Ovary (tissue), 9 donors: ENCODE measurements around the gene GLG1. TPM values are rescaled to one million over a fixed set of nuclear protein-coding genes. Genes with fewer than 3 reads are reported as not detected.
"Not testable (repeated sequence)": the region's sequence is repeated elsewhere in the genome, so short reads cannot be mapped to it uniquely, and the experiment has no call there.

Experiments used
- DNase-seq, 5 donors: peaks; one replicate each; pipeline ENCODE4 v3.0.0-alpha.2; 2019 to 2020
- H3K27ac ChIP-seq, 2 donors: fragments of 200-600 bp; one replicate each; pipeline versions ENCODE4 v1.5.1 to v1.8.0; 2019 to 2022
- H3K27me3 ChIP-seq: fragments of 200-600 bp; one replicate; pipeline ENCODE4 v1.8.0; 2022
- H3K36me3 ChIP-seq: fragments of 200-600 bp; sonication (generic); one replicate; pipeline ENCODE4 v1.5.1; 2019
- H3K4me1 ChIP-seq: one replicate; pipeline ENCODE4 v1.8.1; 2013; ENCODE audit warnings: mild to moderate bottlenecking, moderate library complexity; ENCODE audit not compliant: insufficient read depth
- H3K4me3 ChIP-seq: fragments of 200-600 bp; sonication (generic); one replicate; pipeline ENCODE4 v1.5.1; 2017
- H3K9me3 ChIP-seq, 2 donors: fragments of 200-600 bp in 1 of 2; sonication (generic) in 1 of 2; one replicate each; pipeline versions ENCODE4 v1.5.1 to v1.8.1; 2013 to 2019; ENCODE audit warnings: mild to moderate bottlenecking in 1 of 2, moderate library complexity in 1 of 2
- WGBS, 3 donors: extraction: QIAGEN DNeasy Blood & Tissue Kit in 1 of 3; methylation state at CpG; one replicate each; pipeline versions ENCODE4 v1.1.5 to v1.1.7; 2013 to 2017; 5-methylcytosine and 5-hydroxymethylcytosine counted together
- intact Hi-C, 4 donors: fragments of 100-400 bp; cut with DNase I; formaldehyde crosslinking; loops; one replicate each; pipeline versions ENCODE4 v1.11.0 to v1.15.1; 2022 to 2023
- polyA plus RNA-seq, 2 donors: library from polyadenylated mRNA; stranded (reverse); fragments of 200-250 nt in 1 of 2; fragments of 350-450 nt in 1 of 2; fragmentation: Illumina TruSeq in 1 of 2; extraction: RNeasy Lipid Tissue Mini Kit (QIAGEN cat#74804) in 1 of 2; gene quantifications; one replicate each; pipeline ENCODE4 v1.2.3, GENCODE V29; 2013 to 2014
- small RNA-seq: library from RNA; depleted of rRNA; stranded (forward); fragments of <200 nt; gene quantifications from one replicate; pipeline ENCODE3, GENCODE V24; 2016
- total RNA-seq, 7 donors: library from RNA; depleted of rRNA in 2 of 7; stranded (reverse); fragments of >200 nt in 2 of 7; fragmentation: NEBNext Ultra II Directional in 3 of 7; extraction: Animal tissue kit (Norgen Biotek cat#: 25700) in 3 of 7; gene quantifications; one replicate each; pipeline versions ENCODE4 v1.1.0 to v1.2.4, GENCODE V29; 2016 to 2023
- donor health status: DM: no; HTN: no; CAD: no; lungs with moderate emphysema.
- donor health status: DM: no; HTN: no; CAD: no.
- donor health status: Bipolar disorder and iron deficiency.
- donor health status: DM: yes; HTN: yes; CAD: no.
- donor health status: DM: no; HTN: no; CAD: no.
- donor health status: DM: yes; HTN: yes; CAD: no.

Gene GLG1
- total and polyA plus RNA-seq, 9 donors = 88.9 to 171 (median 154) TPM

GRCh38 chr16:74409185-74409981, 197.5 kb downstream of the GLG1 start:
- H3K4me3 ChIP-seq, H3K27ac ChIP-seq, H3K36me3 ChIP-seq, H3K9me3 ChIP-seq, intact Hi-C loops, H3K27me3 ChIP-seq, H3K4me1 ChIP-seq: not testable (repeated sequence)
- 90 to 97% (median 91%) methylated on average over 6 to 12 of the region's 15 CpGs for WGBS, 3 donors
- peak in 2 of 5 donors; percentile 7 to 19 for DNase-seq

GRCh38 chr16:74407362-74407705, 199.6 kb downstream of the GLG1 start:
- peak overlapping the region; percentile 41 for H3K4me3 ChIP-seq
- H3K27ac ChIP-seq = peak overlapping the region; percentile 52 to 69
- peak; percentile 28 to 71 (median 59) for DNase-seq
- H3K4me1 ChIP-seq, H3K36me3 ChIP-seq, intact Hi-C loops, H3K27me3 ChIP-seq, H3K9me3 ChIP-seq: not testable (repeated sequence)
- 20 to 27% (median 25%) methylated on average over 13 to 15 of the region's 23 CpGs for WGBS, 3 donors

- 0 to 1% methylated on average over 8 to 26 of the region's 71 CpGs; no CpG with 5 or more reads in 1 of the 3 donors for WGBS, 3 donors
- intact Hi-C loops, H3K9me3 ChIP-seq, H3K27me3 ChIP-seq, H3K36me3 ChIP-seq, H3K4me1 ChIP-seq: not testable (repeated sequence)
- DNase-seq = peak; percentile 39 to 82 (median 73)
- Histone ChIP-seq H3K4me3 (peak overlapping the region; percentile 41), H3K27ac (peak overlapping the region; percentile 52 to 69)
Observed at GRCh38 chr16:74406600-74407361, 200.1 kb downstream of the GLG1 start.

- H3K27me3 ChIP-seq, DNase-seq, intact Hi-C loops, H3K36me3 ChIP-seq, H3K9me3 ChIP-seq, H3K4me1 ChIP-seq, H3K27ac ChIP-seq, H3K4me3 ChIP-seq: not testable (repeated sequence)
- 56 to 74% (median 59%) methylated on average over 6 to 7 of the region's 14 CpGs for WGBS, 3 donors
Observed at GRCh38 chr16:74404148-74404933, 202.6 kb downstream of the GLG1 start.

GRCh38 chr16:74400238-74400637, 206.7 kb downstream of the GLG1 start:
- H3K4me1 ChIP-seq, H3K4me3 ChIP-seq, H3K36me3 ChIP-seq, H3K9me3 ChIP-seq, intact Hi-C loops, DNase-seq, H3K27ac ChIP-seq, H3K27me3 ChIP-seq: not testable (repeated sequence)
- 87 to 93% (median 92%) methylated on average over 3 of the region's 4 CpGs for WGBS, 3 donors

GRCh38 chr16:74398212-74398895, 208.6 kb downstream of the GLG1 start:
- H3K36me3 ChIP-seq, intact Hi-C loops, H3K9me3 ChIP-seq, H3K27me3 ChIP-seq, H3K4me1 ChIP-seq, H3K4me3 ChIP-seq: not testable (repeated sequence)
- peak overlapping the region in 1 of 2 donors; percentile 44 for H3K27ac ChIP-seq
- 4 to 6% (median 6%) methylated on average over 8 to 12 of the region's 15 CpGs for whole genome bisulfite sequencing, 3 donors
- peak in 4 of 5 donors; percentile 37 to 70 (median 54) for DNase-seq

Small RNA genes lying within 50 kb of the gene (small RNA-seq; reads per million reads assigned to genes)
- gene RF00019 (not detected), gene RNU6-237P (not detected)

Other genes starting within 250 kb of the GLG1 start
- gene NPIPB15, start 230.8 kb downstream of the GLG1 start, total RNA-seq = 10 to 100 TPM in 1 of 7 donors, 1 to 10 TPM in 4, under 1 TPM in 1, not detected in 1; 0.76 to 13.4 (median 3.5) TPM
- 1 to 10 TPM; 8.8 to 9.5 TPM for gene NPIPB15, start 230.8 kb downstream of the GLG1 start, polyA plus RNA-seq
- gene CLEC18B, start 185.6 kb downstream of the GLG1 start, total RNA-seq = 1 to 10 TPM in 1 of 7 donors, under 1 TPM in 5, not detected in 1; 0.24 to 1.5 (median 0.43) TPM
- gene CLEC18B, start 185.6 kb downstream of the GLG1 start, polyA plus RNA-seq = under 1 TPM; 0.17 to 0.42 TPM
- gene RFWD3, start 59.8 kb upstream of the GLG1 start, total RNA-seq = 10 to 100 TPM in 6 of 7 donors, 1 to 10 TPM in 1; 9.9 to 25.0 (median 16.5) TPM
- gene RFWD3, start 59.8 kb upstream of the GLG1 start, polyA plus RNA-seq = 10 to 100 TPM in 1 of 2 donors, 1 to 10 TPM in 1; 8.2 to 15.1 TPM
- 1 to 10 TPM; 1.5 to 6.7 (median 2.5) TPM for gene MLKL, start 93.7 kb upstream of the GLG1 start, total RNA-seq
- 1 to 10 TPM; 2.5 to 9.5 TPM for gene MLKL, start 93.7 kb upstream of the GLG1 start, polyA plus RNA-seq
- gene FA2H, start 167.7 kb upstream of the GLG1 start, total RNA-seq = 1 to 10 TPM in 1 of 7 donors, under 1 TPM in 3, not detected in 3; 0.17 to 1.3 (median 0.73) TPM
- under 1 TPM; 0.02 to 0.32 TPM for gene FA2H, start 167.7 kb upstream of the GLG1 start, polyA plus RNA-seq